ENCODE measurements around the gene TFDP1.

DNA sequence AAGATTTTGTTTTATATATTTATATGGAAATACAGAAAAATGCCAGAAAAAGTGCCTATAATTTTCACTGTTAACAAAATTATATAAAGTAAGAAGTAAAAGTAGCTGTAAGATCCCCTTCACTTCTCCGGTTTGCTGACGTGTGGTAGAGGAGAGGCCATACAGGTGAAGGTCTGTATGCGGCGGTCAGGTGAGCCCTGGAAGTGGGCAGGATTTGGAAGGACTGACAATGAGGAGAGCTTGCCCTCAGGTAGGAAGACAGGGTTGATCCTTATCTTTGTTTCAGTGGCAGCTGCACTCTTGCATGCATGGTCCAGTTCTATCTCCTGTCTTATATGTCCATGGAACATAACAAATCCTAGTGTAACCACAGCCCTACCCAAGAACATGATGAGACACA is 16.9 kb upstream of the TFDP1 start:
- TF ChIP-seq POLR2A (IDR thresholded peaks at IDR 0.05) = no peak
- TF ChIP-seq, protein P1, sequence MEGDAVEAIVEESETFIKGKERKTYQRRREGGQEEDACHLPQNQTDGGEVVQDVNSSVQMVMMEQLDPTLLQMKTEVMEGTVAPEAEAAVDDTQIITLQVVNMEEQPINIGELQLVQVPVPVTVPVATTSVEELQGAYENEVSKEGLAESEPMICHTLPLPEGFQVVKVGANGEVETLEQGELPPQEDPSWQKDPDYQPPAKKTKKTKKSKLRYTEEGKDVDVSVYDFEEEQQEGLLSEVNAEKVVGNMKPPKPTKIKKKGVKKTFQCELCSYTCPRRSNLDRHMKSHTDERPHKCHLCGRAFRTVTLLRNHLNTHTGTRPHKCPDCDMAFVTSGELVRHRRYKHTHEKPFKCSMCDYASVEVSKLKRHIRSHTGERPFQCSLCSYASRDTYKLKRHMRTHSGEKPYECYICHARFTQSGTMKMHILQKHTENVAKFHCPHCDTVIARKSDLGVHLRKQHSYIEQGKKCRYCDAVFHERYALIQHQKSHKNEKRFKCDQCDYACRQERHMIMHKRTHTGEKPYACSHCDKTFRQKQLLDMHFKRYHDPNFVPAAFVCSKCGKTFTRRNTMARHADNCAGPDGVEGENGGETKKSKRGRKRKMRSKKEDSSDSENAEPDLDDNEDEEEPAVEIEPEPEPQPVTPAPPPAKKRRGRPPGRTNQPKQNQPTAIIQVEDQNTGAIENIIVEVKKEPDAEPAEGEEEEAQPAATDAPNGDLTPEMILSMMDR (IDR thresholded peaks at IDR 0.05) = no peak

Measured in thyroid gland (tissue), 4 donors.